Progenitor cell of endocrine pancreas (in vitro differentiated cells): ENCODE data around the gene CACNA2D2. TPM values are rescaled to one million over a fixed set of nuclear protein-coding genes. Genes with fewer than 3 reads are reported as not detected.

Source experiments
- DNase-seq: peaks from one replicate; pipeline ENCODE4 v3.0.0; 2021; ENCODE audit warnings: low spot score; ENCODE audit not compliant: unreplicated experiment
- H3K27ac Mint-ChIP-seq: 2 replicates; pipeline ENCODE4 v1.8.0; 2021; ENCODE audit warnings: mild to moderate bottlenecking, moderate library complexity, mixed read lengths
- H3K27me3 Mint-ChIP-seq: 2 replicates; pipeline ENCODE4 v1.8.0; 2021; ENCODE audit warnings: mixed read lengths
- H3K36me3 Mint-ChIP-seq: 2 replicates; pipeline ENCODE4 v1.8.0; 2022; ENCODE audit warnings: mixed read lengths; ENCODE audit not compliant: insufficient read depth
- H3K4me1 Mint-ChIP-seq: 2 replicates; pipeline ENCODE4 v1.8.0; 2021; ENCODE audit warnings: low read depth, mixed read lengths
- H3K4me3 Mint-ChIP-seq: 2 replicates; pipeline ENCODE4 v1.8.0; 2021; ENCODE audit warnings: low read depth, mild to moderate bottlenecking, moderate library complexity, mixed read lengths
- H3K9me3 Mint-ChIP-seq: 2 replicates; pipeline ENCODE4 v1.8.0; 2021; ENCODE audit warnings: low read depth, mixed read lengths
- CTCF ChIP-seq: fragments of 200-600 bp; sonication (generic); IDR thresholded peaks from one replicate; pipeline ENCODE4 v1.5.0; 2021; ENCODE audit warnings: antibody characterized with exemption, mild to moderate bottlenecking; ENCODE audit not compliant: unreplicated experiment
- total RNA-seq: library from RNA; stranded (reverse); gene quantifications from 2 replicates; pipeline ENCODE4 v1.2.1, GENCODE V29; 2021

CACNA2D2 gene
- total RNA-seq, 1 donor from 2014 or later = 6.9 TPM

- H3K4me3 Mint-ChIP-seq = no peak overlapping the region
- H3K9me3 Mint-ChIP-seq = no peaks in the 10 kb centered on the region
- peaks cover 2% of the 10 kb centered on the region for H3K36me3 Mint-ChIP-seq
- no peak for TF ChIP-seq CTCF
- no peaks in the 10 kb centered on the region for H3K27me3 Mint-ChIP-seq
- H3K27ac Mint-ChIP-seq = no peak overlapping the region
- H3K4me1 Mint-ChIP-seq = peaks cover 17% of the 10 kb centered on the region
- no peak for DNase-seq
Measured at GRCh38 chr3:50331364-50331907, 172.0 kb downstream of the CACNA2D2 start.

GRCh38 chr3:50330330-50330729, 173.1 kb downstream of the CACNA2D2 start:
- Mint-ChIP-seq H3K4me3 (no peak overlapping the region), H3K9me3 (no peaks in the 10 kb centered on the region), H3K27ac (no peak overlapping the region), H3K4me1 (peaks cover 10% of the 10 kb centered on the region), H3K27me3 (no peaks in the 10 kb centered on the region), H3K36me3 (peaks cover 4% of the 10 kb centered on the region)
- DNase-seq = no peak
- no peak for TF ChIP-seq CTCF

- Mint-ChIP-seq H3K27me3 (no peaks in the 10 kb centered on the region), H3K27ac (peak within 1 kb of the TSS; percentile 96), H3K4me3 (peak within 1 kb of the TSS; percentile 85), H3K4me1 (peaks cover 16% of the 10 kb centered on the region), H3K9me3 (no peaks in the 10 kb centered on the region), H3K36me3 (peaks cover 7% of the 10 kb centered on the region)
- peak; percentile 91 for DNase-seq
- no peak for TF ChIP-seq CTCF
Measured at GRCh38 chr3:50327943-50328691, 175.3 kb downstream of the CACNA2D2 start, which contains the start of gene TUSC2. Gene TUSC2, minus strand, starts transcription at chr3:50328223. Its CDS starts 124 bp downstream, at chr3:50328099.

- TF ChIP-seq CTCF = no peak
- H3K36me3 Mint-ChIP-seq = peaks cover 7% of the 10 kb centered on the region
- H3K4me1 Mint-ChIP-seq = peaks cover 16% of the 10 kb centered on the region
- no peaks in the 10 kb centered on the region for H3K27me3 Mint-ChIP-seq
- peak overlapping the region; percentile 85 for H3K4me3 Mint-ChIP-seq
- peak overlapping the region; percentile 78 for H3K27ac Mint-ChIP-seq
- DNase-seq = no peak
- H3K9me3 Mint-ChIP-seq = no peaks in the 10 kb centered on the region
Measured at GRCh38 chr3:50327129-50327528, 176.3 kb downstream of the CACNA2D2 start.

GRCh38 chr3:50326182-50326541, 177.3 kb downstream of the CACNA2D2 start:
- H3K27ac Mint-ChIP-seq = no peak overlapping the region

More at GRCh38 chr3:50326182-50326541, 177.3 kb downstream of the CACNA2D2 start:
- Mint-ChIP-seq H3K36me3 (peaks cover 7% of the 10 kb centered on the region), H3K4me1 (peaks cover 16% of the 10 kb centered on the region), H3K9me3 (no peaks in the 10 kb centered on the region), H3K27me3 (no peaks in the 10 kb centered on the region), H3K4me3 (peak overlapping the region; percentile 85)
- TF ChIP-seq CTCF = no peak
- DNase-seq = no peak
